Activated naive CD8-positive, alpha-beta T cell treated with anti-CD3 and anti-CD28 coated beads, Interleukin-2, amount 50 U/mL, for 16 hours (primary cell): ENCODE data around the gene EEF2.

Experiments used
- DNase-seq: peaks from one replicate; pipeline ENCODE4 v3.0.0-alpha.2; 2020; ENCODE audit warnings: low read depth, low spot score

Gene EEF2

DNA sequence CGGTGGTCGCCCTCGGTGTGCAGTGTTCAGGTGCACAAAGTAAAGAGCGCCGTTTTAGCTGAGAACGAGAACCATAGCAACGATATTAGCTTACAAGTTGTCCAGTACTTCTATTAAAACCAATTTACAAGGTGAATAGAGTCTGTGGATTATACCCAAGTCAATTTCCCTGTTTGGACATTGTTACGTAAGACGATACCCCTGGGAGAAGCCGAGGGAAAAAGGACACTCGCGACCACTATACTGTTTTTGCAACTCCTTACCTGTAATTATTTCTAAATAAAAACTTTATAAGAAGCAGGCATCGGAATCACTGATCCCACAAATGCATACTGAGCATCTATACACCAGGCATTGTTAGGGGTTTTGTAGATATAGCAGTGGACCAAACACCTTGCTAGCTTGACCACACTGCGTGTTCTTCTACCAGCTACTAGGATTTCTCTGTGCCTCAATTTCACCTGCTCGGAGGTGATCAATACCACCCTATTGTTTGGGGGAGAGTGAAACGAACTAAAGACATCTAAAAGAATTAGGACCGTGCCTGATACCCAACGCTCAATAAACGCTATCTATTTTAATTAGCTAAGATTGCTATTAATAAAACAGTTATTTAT lies 488 bp upstream of the EEF2 start:
- no peak for DNase-seq

DNA sequence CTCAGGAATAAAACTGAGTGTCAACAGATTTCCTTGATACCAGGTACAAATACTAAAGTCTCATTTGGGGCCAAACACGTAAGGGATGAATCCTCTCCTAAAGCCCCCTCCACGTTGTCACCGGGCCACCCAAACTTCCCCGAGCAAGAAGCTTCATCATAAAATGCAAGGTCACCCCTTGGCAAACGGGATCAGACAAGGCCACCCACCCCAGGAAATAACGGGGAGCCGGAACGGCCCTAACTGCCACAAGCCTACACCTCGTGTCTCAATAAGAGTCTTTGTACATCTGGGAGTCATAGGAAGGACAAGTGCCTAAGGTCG lies 717 bp downstream of the EEF2 start:
- DNase-seq = no peak

DNA sequence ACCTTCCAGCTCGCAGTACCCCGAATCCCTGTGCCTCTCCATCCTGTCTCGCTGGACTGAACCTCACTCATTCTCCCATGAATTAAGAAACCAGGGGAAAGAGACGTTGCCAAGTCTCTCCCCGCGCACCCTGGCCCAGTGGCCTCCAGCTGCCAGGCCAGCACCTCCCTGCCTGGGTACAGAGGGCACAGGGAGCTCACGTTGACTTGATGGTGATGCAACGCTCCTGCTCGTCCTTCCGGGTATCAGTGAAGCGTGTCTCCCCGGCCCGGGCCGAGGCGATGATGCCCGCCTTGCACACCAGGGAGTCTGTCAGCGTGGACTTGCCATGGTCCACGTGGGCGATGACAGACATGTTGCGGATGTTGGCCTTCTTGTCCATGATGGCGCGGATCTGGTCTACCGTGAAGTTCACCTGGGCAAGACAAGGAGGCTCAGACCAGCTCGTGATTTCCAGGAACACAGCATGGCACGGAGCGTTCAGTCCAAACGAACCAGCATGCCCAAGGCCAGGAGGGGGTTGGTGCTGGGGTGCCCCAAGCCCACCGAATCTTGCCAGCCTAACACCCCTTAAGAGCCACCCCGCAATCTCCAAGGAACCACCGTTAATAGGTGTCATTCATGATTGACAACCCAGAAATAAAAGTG lies 1.2 kb downstream of the EEF2 start:
- DNase-seq = no peak

DNA sequence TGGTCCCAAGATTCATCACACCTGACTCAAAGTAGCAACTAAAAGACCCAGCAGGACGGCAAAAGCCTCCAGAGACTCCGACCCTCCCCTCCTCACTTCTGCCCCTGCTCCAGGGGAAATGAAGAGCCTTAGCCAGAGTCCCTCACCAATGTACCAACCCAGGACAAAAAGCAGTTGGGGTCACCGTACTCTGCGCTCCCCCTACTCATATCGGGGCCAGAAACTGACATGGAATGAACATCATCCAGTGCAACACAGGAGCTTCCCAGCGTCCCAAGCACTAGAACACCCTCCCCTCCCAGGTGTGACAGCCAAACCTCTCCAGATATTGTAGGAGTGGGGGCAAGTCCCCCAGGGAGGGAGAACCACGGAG lies 1.7 kb downstream of the EEF2 start:
- no peak for DNase-seq

DNA sequence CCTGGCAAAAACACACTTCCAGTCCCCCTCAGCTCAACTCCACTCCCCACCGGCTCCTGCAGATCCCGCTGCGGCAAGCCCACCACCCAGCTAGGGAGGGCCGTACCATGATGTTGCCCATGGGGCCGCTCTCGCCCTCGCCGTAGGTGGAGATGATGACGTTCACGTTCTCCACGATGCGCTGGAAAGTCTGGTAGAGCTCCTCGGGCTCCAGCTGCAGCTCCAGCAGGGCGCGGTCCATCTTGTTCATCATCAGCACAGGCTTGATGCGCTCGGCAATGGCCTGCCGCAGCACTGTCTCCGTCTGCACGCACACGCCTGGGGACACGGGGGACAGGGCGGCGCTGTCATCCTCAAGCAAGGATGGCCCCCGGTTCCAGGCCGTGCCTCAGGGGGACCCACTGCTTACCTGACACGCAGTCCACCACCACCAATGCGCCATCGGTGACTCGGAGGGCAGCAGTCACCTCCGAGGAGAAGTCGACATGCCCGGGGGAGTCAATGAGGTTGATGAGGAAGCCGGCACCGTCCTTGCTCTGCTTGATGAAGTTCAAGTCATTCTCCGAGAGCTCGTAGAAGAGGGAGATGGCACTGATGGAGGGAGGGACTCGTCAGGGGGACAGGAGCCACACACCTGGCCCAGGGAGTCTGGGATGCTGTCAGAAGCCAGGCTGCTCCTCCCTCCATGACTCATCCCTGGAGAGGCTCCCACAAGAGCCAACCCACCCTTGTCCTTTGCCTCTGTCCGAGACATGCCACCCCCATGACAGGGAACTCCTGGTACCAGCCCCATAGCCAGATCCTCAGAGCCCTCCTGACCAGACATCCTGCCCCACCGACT lies 2.3 kb downstream of the EEF2 start:
- no peak for DNase-seq

DNA sequence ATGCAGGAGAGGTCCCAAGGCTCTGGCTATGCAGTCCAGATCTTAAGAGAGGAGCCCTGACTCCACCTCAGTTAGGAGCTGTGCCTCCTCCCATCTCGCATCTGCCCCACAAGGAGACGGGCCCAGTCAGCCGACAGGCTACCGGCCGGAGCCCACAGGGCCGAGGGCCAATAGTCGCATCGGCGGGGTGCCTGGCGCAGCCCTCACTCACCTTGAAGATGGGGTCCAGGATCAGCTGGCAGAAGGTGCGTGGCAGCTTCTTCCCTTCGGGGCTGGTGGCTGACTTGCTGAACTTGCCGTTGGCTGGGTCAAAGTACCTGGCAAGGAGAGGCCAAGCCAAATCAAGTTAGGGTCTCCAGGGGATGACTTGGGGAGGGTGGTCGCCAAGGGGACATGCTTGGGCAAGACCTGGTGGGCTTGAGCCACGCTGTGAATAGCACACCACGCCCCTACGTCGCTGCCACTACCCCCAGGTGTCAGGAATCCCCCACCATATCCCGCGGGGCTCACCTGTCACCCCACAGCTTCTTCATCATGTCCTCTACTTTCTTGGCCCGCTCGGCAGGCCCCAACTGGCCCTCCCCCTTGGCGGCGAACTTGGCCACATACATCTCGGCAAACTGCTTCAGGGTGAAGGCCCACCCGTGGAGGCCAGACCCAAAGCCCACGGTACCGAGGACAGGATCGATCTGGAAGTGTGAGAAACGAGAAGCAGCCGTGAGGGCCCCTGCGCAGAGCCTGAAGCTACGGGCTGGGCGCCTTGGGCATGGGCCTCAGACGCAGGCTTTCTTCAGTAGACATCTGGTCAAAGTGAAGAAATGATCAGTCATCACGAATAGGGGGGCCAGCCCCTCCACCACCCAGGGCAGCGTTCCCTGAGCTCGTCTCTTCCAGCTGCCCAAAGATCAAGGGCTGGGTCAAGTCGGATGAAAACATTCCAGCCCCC lies 3.3 kb downstream of the EEF2 start:
- no peak for DNase-seq

DNA sequence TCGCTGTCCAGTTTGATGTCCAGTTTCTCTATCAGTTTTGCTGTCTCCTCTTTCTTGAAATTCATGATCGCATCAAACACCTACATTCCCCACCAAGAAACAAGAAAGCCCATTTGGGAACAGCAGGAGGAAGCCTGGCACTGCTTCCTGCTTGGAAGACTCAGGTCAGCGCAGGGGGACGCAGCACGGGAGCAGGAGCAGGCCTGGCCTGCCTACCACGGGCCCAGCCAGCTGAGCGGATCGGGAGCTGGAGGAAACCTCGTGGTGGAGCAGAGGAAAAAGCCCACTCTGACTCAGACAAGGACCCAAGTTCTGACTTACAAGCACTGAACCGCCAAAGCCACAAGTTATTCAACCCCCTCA lies 3.9 kb downstream of the EEF2 start:
- DNase-seq = no peak

DNA sequence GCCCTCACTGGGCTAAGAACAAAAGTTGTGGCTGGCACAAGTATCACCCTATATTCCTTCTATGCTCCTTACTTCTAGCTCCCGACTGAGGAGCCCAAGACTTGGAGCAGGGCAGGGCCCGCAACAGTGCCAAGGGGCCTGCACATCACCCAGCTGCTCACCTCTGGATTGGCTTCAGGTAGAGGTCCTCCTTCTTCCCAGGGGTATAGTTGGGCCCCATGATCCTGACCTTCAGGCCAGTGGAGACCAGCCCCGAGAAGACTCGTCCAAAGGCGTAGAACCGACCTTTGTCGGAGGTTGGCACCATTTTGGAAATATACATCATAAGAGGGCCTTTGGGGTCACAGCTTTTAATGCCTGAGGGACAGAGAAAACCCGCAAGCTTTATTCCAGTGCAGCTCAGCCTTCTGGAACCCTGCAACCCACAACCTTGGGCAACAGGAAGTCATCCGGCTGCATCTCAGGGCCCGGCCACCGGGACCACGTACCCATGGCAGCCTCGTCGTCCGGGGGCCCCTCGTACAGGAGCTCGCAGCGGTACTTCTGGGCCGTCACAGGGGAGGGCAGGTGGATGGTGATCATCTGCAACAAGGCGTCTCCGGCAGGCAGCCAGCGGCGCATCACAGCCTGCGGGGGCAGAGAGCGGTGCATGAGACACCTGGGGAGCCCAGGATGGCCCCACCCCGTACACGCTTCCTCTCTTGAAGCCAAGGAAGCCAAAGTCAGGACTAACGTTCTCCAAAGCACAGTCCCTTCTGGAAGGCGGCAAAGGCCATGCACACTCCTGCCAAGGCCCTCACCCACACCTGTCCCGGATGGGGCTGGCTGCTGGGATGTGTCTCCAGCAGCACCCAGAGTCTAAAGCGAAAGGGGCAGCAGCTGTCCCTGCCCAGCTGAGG lies 4.7 kb downstream of the EEF2 start:
- DNase-seq = no peak

DNA sequence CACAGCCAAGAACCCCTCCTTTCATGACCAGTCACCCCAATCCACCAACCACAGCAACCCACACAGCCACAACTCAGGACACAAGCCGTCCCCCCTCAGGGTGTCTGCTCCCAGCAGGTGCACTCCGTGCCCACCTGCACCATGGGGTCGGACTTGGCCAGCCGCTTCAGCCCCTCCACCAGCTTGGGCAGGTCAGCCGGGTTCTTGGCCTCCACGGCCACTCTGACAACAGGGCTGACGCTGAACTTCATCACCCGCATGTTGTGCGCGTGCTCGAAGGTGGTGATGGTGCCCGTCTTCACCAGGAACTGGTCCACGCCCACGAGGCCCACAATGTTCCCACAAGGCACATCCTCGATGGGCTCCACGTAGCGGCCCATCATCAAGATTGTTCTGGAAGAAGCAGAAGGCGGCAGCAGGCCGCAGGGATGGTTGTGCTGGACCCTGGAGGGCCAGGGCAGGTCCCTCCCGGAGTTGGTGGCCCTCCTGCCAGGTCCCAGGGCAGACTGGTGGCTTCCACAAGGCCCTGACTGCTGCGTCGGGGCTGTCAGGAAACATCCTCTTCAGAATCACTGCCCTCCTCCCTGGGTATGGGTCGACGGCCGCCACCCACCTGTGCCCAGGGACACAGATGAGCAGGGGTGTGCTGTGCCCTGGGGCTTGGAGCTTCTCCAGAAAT lies 5.5 kb downstream of the EEF2 start:
- DNase-seq = no peak

DNA sequence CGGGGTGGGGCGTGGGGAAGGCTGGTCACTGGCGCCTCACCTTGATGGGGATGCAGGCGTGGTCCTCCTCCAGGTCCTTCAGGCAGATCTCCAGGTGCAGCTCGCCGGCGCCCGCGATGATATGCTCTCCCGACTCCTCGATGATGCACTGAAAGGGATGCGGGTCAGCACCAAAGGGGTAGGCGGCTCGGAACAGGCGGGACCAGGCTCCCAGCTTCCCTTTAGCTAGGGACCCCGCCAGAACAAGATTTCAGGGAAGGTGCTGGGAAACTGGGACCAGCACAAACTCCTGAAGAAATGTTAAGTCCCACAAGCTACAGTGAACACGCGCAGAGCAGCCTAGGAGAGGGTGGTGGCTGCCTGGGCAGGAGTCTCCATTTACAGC lies 6.0 kb downstream of the EEF2 start:
- no peak for DNase-seq

DNA sequence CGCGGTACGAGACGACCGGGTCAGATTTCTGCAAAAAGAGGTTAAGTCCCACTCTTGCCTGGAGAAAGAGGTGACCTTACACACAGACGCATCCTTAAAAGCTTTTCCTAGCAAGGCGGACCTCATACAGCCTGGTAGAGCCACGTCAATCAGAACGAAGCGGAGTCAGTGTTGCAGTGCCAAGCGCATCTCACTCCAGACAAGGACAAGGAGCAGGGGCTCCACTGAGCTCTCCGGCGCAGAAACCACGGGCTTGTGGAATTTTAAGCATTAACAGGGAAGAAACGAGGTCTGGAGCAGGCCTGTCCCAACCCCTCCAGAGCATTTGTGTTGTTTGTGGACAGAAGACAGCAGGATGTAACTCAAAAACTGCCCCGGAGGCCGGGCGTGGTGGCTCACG lies 7.1 kb downstream of the EEF2 start:
- DNase-seq = no peak

DNA sequence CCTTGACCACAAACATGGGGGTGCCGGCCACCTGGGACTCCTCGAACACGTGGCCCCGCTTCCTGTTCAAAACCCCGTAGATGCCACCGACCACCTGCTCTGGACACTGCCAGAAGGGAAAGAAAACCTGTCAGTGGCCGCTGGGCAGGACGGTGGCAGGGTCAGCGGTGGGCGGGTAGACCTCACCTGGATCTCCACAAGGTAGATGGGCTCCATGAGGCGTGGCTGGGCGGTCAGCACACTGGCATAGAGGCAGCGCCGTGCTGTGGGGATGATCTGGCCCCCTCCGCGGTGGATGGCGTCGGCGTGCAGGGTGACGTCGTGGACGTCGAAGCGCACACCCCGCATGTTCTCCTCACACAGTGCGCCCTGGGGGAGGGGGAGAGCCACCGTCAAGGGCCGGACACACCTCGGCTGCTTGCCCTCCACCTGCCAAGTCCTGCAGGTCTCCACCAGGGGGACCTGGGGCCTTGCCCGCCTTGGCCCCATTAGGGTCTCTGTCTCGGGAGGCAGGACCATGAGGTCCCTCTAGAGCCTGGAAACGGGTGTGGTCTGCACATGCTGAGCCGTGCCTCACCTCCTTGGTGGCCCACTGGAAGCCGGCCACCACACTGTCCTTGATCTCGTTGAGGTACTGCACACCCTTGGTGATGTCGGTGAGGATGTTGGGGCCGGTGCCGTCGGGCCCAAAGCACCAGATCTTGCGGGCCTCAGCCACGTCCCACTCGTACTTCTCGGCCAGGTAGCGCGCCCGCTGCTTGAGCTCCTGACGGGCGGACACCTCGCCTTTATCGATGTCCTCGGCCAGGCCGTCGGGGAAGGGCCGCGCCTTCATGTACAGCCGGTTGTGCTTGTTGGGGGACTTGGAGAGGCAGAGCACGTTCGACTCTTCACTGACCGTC lies 7.8 kb downstream of the EEF2 start:
- no peak for DNase-seq

DNA sequence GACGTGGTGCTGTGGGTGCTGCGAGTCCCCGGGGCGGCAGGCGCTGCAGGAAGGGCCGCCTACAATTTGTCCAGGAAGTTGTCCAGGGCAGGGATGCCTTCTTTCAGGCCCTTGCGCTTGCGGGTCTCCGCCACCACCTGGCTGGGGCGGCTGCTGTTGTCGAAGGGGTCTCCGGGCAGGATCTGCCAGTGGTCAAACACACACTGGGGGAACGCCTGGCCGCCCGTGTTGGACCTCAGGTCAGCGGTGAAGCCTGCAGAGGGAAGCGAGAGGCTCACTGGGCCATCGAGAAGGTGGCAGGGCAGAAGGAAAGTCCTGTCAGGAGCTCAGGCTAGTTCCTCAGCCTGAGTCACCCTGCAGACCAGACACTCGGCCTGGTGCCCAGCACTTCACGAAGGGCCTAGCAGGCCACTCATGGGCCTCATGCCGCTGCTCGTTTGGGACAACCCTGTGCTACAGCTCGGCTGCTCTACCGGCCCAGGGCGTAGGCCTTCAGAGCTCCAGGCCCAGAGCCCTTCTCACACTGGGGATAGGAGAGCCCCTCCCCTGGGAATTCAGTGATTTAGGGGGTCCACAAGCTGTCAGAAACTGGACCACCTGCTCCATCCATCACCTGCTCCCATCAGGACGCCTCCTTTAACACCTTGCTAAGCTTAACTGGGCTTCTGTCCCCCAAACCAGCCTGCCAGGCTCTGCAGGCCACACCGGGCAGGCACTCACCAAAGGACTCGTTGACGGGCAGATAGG lies 8.6 kb downstream of the EEF2 start:
- DNase-seq = no peak

DNA sequence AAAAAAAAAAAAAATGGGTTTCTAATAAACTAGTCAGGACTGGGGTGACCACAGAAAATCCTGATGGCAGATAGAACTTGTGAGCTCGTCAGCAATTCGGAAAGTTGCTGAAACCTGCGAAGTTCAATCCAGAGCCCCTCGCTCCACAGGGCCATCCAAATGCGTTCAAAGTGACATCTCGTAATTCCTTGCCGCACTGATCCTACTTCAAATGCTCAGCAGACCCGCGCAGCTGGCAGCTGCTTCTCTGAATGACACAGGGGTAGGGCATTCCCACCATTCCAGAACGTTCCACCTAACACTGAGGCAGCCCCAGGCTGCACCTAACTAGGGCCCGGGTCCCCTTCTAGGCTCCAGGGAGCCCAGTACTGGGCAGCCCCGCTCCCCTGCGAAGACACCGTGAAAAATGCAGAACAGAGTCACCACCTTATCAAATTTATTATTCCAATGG lies 9.6 kb downstream of the EEF2 start:
- no peak for DNase-seq

DNA sequence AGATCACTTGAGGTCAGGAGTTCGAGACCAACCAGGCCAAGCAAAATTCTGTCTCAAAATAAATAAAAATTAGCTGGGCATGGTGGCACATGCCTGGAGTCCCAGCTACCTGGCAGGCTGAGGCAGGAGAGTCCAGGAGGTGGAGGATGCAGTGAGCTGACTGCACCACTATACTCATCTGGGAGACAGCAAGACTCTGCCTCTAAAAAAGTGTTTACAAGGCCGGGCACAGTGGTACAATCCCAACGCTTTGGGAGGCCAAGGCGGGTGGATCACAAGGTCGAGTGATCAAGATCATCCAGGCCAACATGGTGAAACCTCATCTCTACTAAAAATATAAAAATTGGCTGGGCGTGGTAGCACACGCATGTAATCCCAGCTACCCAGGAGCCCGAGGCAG lies 10.1 kb downstream of the EEF2 start:
- DNase-seq = no peak

DNA sequence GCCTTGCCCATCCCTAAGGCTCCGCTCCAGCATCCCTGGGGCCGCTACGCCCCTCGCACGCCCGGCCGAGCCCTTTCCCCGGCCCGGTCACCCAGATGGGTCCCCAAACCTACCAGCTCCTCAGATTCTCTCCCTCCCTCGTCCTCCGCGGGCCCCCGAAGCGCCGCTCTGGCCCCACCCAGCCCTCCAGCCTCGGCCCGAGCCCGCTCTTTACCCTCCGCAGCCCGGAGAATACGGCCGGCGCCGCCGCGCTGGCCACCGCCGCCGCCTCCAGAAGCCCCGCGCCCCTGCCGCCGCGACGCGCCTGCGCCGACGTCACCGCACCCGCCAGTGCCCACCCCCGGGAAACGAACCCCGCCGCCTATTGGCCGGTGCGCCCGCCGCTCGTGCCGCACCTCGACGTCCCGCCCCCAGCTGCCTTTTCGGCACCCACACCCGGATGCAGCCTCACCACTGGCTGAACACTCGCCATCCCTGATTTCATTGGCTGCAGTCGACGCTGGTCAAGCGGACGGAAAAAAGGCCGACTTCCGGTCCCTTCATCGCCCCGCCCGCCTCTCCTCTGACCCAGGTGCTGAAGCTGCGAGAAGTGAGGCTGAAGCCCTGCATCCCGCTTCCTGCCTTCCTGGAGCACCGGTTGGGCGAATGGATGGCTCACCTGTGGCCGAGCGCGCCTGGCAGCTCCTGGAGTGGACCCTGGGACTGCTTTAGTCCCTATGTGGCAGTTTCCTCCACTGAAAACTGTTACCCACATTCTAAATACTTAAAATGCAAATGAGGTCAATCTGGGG lies 14.3 kb downstream of the EEF2 start, which contains the start of gene DAPK3:
TSS of gene DAPK3 (minus strand) at position 292 of the 791 bp plus-strand sequence. CDS start 1,364 bp downstream, outside the sequence.
- peak; percentile 89 for DNase-seq

DNA sequence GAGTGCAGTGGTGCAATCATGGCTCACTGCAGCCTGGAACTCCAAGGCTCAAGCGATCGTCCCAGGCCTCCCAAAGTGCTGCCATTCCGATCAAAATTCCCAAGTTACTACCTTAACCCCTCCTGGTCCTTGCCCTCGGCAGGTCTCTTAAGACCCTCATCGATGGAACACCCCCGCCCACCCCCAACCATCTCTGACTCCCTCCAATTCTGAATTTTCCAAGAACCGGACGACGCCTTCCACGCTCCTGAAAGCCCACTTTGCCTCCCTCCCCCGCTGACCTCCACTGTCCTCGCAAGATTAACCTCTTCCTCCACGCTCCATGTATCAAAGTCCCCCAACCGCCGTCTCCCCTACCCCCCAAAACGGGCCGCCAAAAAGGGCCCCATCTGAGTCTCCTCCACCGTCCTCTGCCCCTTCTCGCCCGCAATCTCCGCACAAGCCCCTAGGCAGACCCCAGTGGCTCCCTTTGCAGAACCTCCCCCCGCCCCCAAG lies 14.9 kb downstream of the EEF2 start:
- DNase-seq = no peak
